ENCODE data around the gene E2F1.

E2F1 gene

GRCh38 chr20:33663161-33664084 lies 22.8 kb downstream of the E2F1 start:
- DNase-seq (ENCODE audit: low spot score) = peak; percentile 88
- POLR2A ChIA-PET (ENCODE audit: low non-redundant PET) = interaction anchor here (0.5 to 1.2 kb wide), 7 partner anchors 9 to 1219 kb away, joined by 3 to 7 read pairs (median 4); partner anchors contain the start of gene CBFA2T2
- peak overlapping the region; percentile 88 for H3K27ac ChIP-seq
- TF ChIP-seq, protein P1, sequence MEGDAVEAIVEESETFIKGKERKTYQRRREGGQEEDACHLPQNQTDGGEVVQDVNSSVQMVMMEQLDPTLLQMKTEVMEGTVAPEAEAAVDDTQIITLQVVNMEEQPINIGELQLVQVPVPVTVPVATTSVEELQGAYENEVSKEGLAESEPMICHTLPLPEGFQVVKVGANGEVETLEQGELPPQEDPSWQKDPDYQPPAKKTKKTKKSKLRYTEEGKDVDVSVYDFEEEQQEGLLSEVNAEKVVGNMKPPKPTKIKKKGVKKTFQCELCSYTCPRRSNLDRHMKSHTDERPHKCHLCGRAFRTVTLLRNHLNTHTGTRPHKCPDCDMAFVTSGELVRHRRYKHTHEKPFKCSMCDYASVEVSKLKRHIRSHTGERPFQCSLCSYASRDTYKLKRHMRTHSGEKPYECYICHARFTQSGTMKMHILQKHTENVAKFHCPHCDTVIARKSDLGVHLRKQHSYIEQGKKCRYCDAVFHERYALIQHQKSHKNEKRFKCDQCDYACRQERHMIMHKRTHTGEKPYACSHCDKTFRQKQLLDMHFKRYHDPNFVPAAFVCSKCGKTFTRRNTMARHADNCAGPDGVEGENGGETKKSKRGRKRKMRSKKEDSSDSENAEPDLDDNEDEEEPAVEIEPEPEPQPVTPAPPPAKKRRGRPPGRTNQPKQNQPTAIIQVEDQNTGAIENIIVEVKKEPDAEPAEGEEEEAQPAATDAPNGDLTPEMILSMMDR (conservative IDR thresholded peaks at IDR 0.05; ENCODE audit: low read depth) = no peak
- CTCF ChIA-PET = interaction anchor here (0.6 to 3.6 kb wide), 4 partner anchors 10 to 249 kb away, joined by 4 to 16 read pairs (median 6); no protein-coding TSS in a partner anchor

DNA sequence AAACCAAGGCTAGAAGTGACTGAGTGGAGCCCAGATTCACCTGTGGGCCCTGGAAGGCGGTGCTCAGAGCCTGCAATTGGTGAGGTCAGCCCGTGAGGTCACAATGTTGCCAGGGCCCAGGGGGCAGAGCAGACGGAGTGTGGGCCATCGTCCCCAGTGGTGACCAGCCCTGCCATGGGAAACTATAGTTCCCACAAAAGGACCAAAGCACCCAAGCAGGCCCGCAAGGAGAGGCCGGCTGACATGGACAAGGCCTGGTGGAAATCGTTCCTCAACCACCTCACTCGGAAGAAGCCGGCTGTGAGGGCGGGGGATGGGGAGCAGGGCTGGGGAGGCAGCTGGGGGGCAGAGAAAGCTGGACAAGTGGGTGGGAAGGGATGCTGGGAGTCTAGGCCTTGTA lies 24.0 kb downstream of the E2F1 start, which contains the start of gene C20orf144:
C20orf144 (plus strand) TSS at position 156 of the 400 bp plus-strand sequence; CDS start at position 175, 19 bp downstream.
- DNase-seq (ENCODE audit: low spot score) = no peak
- peak within 1 kb of the TSS; percentile 88 for H3K27ac ChIP-seq
- POLR2A ChIA-PET (ENCODE audit: low non-redundant PET) = no interaction called here
- TF ChIP-seq, protein P1 (conservative IDR thresholded peaks at IDR 0.05; ENCODE audit: low read depth) = no peak
- CTCF ChIA-PET = interaction anchor here (3.6 kb wide), 1 partner anchor 9 kb away, joined by 16 read pairs; no protein-coding TSS in a partner anchor

DNA sequence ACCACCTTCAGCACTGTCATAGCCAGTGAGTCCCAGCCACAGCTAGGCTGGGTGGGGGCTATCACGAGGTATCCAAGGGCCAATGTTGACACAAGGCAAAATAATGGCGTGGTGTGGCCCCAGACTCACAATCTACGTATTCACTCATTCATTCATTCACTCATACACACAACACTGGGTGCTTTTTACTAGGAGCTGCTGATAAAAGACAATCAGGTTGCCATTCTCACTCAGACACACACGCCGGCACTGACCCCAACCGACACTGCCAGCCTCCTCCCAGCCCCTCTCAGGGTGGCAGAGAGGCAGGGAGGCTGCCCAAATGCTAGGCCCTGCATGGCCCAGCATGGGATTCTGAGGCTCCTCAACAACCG lies 25.5 kb downstream of the E2F1 start:
- DNase-seq (ENCODE audit: low spot score) = no peak
- TF ChIP-seq, protein P1 (conservative IDR thresholded peaks at IDR 0.05; ENCODE audit: low read depth) = no peak
- no peak overlapping the region for H3K27ac ChIP-seq
- ChIA-PET CTCF (interaction anchor here (0.6 to 1.0 kb wide), 2 partner anchors 203 to 665 kb away, joined by 3 to 5 read pairs; no protein-coding TSS in a partner anchor), POLR2A (ENCODE audit: low non-redundant PET) (no interaction called here)

GRCh38 chr20:33660035-33660684 lies 26.0 kb downstream of the E2F1 start:
- H3K27ac ChIP-seq = no peak overlapping the region
- CTCF ChIA-PET = interaction anchor here (1.0 kb wide), 1 partner anchor 203 kb away, joined by 5 read pairs; no protein-coding TSS in a partner anchor
- POLR2A ChIA-PET (ENCODE audit: low non-redundant PET) = no interaction called here
- TF ChIP-seq, protein P1 (conservative IDR thresholded peaks at IDR 0.05; ENCODE audit: low read depth) = no peak
- no peak for DNase-seq (ENCODE audit: low spot score)

GRCh38 chr20:33659341-33660034 lies 26.7 kb downstream of the E2F1 start:
- no peak for DNase-seq (ENCODE audit: low spot score)
- CTCF ChIA-PET = interaction anchor here (0.6 kb wide), 2 partner anchors 9 to 479 kb away, joined by 3 to 5 read pairs; no protein-coding TSS in a partner anchor
- POLR2A ChIA-PET (ENCODE audit: low non-redundant PET) = interaction anchor here (0.5 kb wide), 1 partner anchor 24 kb away, joined by 3 read pairs; no protein-coding TSS in a partner anchor
- TF ChIP-seq, protein P1 (conservative IDR thresholded peaks at IDR 0.05; ENCODE audit: low read depth) = no peak
- H3K27ac ChIP-seq = no peak overlapping the region

Data from RWPE1 (cell line).